Endodermal cell (in vitro differentiated cells): ENCODE measurements around the gene TRIO. TPM values are rescaled to one million over a fixed set of nuclear protein-coding genes. Genes with fewer than 3 reads are reported as not detected.

Experiments used
- DNase-seq: peaks from one replicate; pipeline ENCODE4 v3.0.0-alpha.2; 2017
- H3K27ac ChIP-seq: 2 replicates; pipeline ENCODE4 v1.5.1; 2013; ENCODE audit warnings: mild to moderate bottlenecking, low read depth, low read length, moderate library complexity
- H3K27me3 ChIP-seq: 2 replicates; pipeline ENCODE4 v1.6.1; 2013; ENCODE audit warnings: mild to moderate bottlenecking, low read length, moderate library complexity; ENCODE audit not compliant: insufficient read depth, control insufficient read depth, poor library complexity, severe bottlenecking
- H3K36me3 ChIP-seq: 2 replicates; pipeline ENCODE4 v1.7.0; 2013; ENCODE audit warnings: mild to moderate bottlenecking, low read length, moderate library complexity; ENCODE audit not compliant: control insufficient read depth, insufficient read depth
- H3K4me1 ChIP-seq: one replicate; pipeline ENCODE4 v1.7.0; 2013; ENCODE audit warnings: low read length; ENCODE audit not compliant: control insufficient read depth, insufficient read depth
- H3K4me3 ChIP-seq: 2 replicates; pipeline ENCODE4 v1.5.1; 2013; ENCODE audit warnings: mild to moderate bottlenecking, low read length, moderate library complexity
- H3K9ac ChIP-seq: 2 replicates; pipeline ENCODE4 v1.6.1; 2013; ENCODE audit warnings: mild to moderate bottlenecking, low read length, moderate library complexity; ENCODE audit not compliant: poor library complexity, severe bottlenecking; ENCODE audit errors: extremely low read depth
- H3K9me3 ChIP-seq: 2 replicates; pipeline ENCODE4 v1.6.1; 2013; ENCODE audit warnings: mild to moderate bottlenecking, low read length, moderate library complexity; ENCODE audit not compliant: control insufficient read depth
- H3K27ac Mint-ChIP-seq: 2 replicates; pipeline ENCODE4 v1.8.0; 2020; ENCODE audit warnings: mixed read lengths
- H3K27me3 Mint-ChIP-seq: 2 replicates; pipeline ENCODE4 v1.8.0; 2021; ENCODE audit warnings: mild to moderate bottlenecking, mixed read lengths; ENCODE audit not compliant: insufficient read depth
- H3K36me3 Mint-ChIP-seq: 2 replicates; pipeline ENCODE4 v1.8.0; 2020; ENCODE audit warnings: low read depth, mixed read lengths
- H3K4me1 Mint-ChIP-seq: 2 replicates; pipeline ENCODE4 v1.8.0; 2020; ENCODE audit warnings: mixed read lengths
- H3K4me3 Mint-ChIP-seq: 2 replicates; pipeline ENCODE4 v1.8.0; 2020; ENCODE audit warnings: mild to moderate bottlenecking, moderate library complexity, mixed read lengths
- H3K9me3 Mint-ChIP-seq: 2 replicates; pipeline ENCODE4 v1.8.0; 2020; ENCODE audit warnings: mild to moderate bottlenecking, mixed read lengths
- WGBS, 2 experiments: methylation state at CpG; one replicate each; pipeline versions ENCODE4 v1.1.5 to v1.1.7; 2013; ENCODE audit warnings: missing lambda C conversion rate in 2 of 2, mixed read lengths in 1 of 2; ENCODE audit not compliant: insufficient coverage in 1 of 2, insufficient read length in 1 of 2; 5-methylcytosine and 5-hydroxymethylcytosine counted together
- total RNA-seq, 2 donors: library from RNA; stranded (reverse); fragmentation: NEBNext Ultra II Directional in 1 of 2; extraction: Animal tissue kit (Norgen Biotek cat#: 25700) in 1 of 2; gene quantifications; 2 replicates in 1 of 2; 3 replicates in 1 of 2; pipeline ENCODE4 v1.2.1, GENCODE V29; 2021
- TF ChIP-seq, protein P1 (sequence below): fragments of 200-600 bp; sonication (generic); conservative IDR thresholded peaks from 2 replicates; pipeline ENCODE4 v1.5.0; 2021; ENCODE audit warnings: antibody characterized with exemption, mild to moderate bottlenecking

TRIO gene
- total RNA-seq, 2 donors from 2014 or later, result 88.3 to 109 TPM

DNA sequence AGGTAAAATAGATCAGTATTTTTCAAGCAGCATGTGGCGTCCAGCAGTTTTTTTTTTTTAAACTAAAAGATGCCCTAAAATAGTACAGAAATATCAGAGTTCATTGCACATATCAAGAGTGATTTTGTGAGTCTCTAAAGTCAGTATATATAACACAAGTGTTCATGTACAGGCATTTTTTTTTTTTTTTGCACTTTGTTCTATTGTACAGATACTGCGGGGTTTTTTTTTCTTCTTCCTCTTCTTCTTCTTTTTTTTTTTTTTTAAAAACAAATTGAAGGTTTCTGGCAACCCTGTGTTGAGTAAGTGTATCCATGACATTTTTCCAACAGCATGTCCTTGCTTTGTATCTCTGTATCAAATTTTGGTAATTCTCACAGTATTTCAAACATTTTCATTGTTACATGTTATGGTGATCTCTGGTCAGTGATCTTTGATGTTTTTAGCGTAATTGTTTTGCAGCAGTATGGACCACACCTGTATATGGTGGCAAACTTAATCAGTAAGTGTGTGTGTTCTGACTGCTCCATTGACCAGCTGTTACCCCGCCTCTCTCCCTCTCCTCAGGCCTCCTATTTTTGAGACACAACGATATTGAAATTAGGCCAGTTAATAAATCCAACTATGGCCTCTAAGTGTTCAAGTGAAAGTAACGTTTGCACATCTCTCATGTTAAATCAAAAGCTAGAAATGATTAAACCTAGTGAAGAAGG is 76.8 kb downstream of the TRIO start:
- Histone ChIP-seq H3K27me3 (peaks cover 62% of the 10 kb centered on the region), H3K9me3 (no peaks in the 10 kb centered on the region), H3K4me3 (no peak overlapping the region), H3K36me3 (no peaks in the 10 kb centered on the region), H3K9ac (no peak overlapping the region), H3K27ac (no peak overlapping the region), H3K4me1 (peaks cover 8% of the 10 kb centered on the region)
- Mint-ChIP-seq H3K36me3 (no peaks in the 10 kb centered on the region), H3K9me3 (no peaks in the 10 kb centered on the region), H3K4me1 (peaks cover 56% of the 10 kb centered on the region), H3K27me3 (peaks cover 67% of the 10 kb centered on the region), H3K4me3 (no peak overlapping the region), H3K27ac (no peak overlapping the region)
- 83 to 94% methylated on average over 2 to 5 of the region's 6 CpGs for WGBS, 2 experiments
- no peak for DNase-seq
- TF ChIP-seq, protein P1, sequence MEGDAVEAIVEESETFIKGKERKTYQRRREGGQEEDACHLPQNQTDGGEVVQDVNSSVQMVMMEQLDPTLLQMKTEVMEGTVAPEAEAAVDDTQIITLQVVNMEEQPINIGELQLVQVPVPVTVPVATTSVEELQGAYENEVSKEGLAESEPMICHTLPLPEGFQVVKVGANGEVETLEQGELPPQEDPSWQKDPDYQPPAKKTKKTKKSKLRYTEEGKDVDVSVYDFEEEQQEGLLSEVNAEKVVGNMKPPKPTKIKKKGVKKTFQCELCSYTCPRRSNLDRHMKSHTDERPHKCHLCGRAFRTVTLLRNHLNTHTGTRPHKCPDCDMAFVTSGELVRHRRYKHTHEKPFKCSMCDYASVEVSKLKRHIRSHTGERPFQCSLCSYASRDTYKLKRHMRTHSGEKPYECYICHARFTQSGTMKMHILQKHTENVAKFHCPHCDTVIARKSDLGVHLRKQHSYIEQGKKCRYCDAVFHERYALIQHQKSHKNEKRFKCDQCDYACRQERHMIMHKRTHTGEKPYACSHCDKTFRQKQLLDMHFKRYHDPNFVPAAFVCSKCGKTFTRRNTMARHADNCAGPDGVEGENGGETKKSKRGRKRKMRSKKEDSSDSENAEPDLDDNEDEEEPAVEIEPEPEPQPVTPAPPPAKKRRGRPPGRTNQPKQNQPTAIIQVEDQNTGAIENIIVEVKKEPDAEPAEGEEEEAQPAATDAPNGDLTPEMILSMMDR, result no peak

DNA sequence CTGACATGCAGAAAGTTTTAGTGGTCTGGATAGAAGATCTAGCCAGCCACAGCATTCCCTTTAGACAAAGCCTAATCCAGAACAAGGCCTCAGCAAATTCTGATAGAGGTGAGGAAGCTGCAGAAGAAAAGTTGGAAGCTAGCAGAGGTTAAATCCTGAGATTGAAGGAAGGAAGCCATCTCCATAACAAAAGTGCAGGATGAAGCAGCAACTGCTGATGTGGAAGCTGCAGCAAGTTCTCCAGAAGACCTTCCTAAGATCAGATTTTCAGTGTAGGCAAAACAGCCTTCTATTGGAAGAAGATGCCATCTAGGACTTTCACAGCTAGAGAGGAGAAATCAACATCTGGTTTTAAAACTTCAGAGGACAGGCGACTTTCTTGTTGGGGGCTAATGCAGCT is 77.5 kb downstream of the TRIO start:
- 91 to 94% methylated on average over 1 of the region's 1 CpG for WGBS, 2 experiments
- H3K9me3 ChIP-seq, result no peaks in the 10 kb centered on the region
- H3K4me3 ChIP-seq, result no peak overlapping the region
- Mint-ChIP-seq H3K9me3 (no peaks in the 10 kb centered on the region), H3K27ac (no peak overlapping the region), H3K36me3 (no peaks in the 10 kb centered on the region), H3K27me3 (peaks cover 61% of the 10 kb centered on the region), H3K4me3 (no peak overlapping the region), H3K4me1 (peaks cover 52% of the 10 kb centered on the region)
- H3K27me3 ChIP-seq, result peaks cover 55% of the 10 kb centered on the region
- no peaks in the 10 kb centered on the region for H3K36me3 ChIP-seq
- no peak overlapping the region for H3K27ac ChIP-seq
- no peak for DNase-seq
- TF ChIP-seq, protein P1, result no peak
- no peak overlapping the region for H3K9ac ChIP-seq
- peaks cover 5% of the 10 kb centered on the region for H3K4me1 ChIP-seq

DNA sequence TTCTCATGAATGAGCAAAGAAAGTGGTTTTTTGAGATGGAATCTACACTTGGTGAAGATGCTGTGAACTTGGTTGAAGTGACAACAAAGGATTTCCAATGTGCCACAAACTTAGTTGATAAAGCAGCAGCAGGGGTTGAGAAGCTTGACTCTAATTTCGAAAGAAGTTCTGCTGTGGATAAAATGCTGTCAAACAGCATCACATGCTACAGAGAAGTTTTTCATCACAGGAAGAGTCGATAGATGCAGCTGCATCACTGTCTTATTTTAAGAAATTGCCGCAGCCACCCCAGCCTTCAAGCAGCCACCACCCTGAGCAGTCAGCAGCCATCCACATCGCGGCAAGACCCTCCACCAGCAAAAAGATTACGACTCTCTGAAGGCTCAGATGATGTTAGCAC is 78.6 kb downstream of the TRIO start:
- no peak overlapping the region for H3K27ac ChIP-seq
- no peak overlapping the region for H3K27ac Mint-ChIP-seq
- no peak for DNase-seq
- no peak overlapping the region for H3K4me3 ChIP-seq
- no peaks in the 10 kb centered on the region for H3K36me3 Mint-ChIP-seq
- no peak overlapping the region for H3K9ac ChIP-seq
- peaks cover 45% of the 10 kb centered on the region for H3K27me3 ChIP-seq
- no peaks in the 10 kb centered on the region for H3K36me3 ChIP-seq
- 87 to 89% methylated on average over 3 to 6 of the region's 6 CpGs for WGBS, 2 experiments
- no peak overlapping the region for H3K4me3 Mint-ChIP-seq
- H3K9me3 ChIP-seq, result no peaks in the 10 kb centered on the region
- no peaks in the 10 kb centered on the region for H3K9me3 Mint-ChIP-seq
- H3K4me1 ChIP-seq, result no peaks in the 10 kb centered on the region
- peaks cover 50% of the 10 kb centered on the region for H3K27me3 Mint-ChIP-seq
- peaks cover 46% of the 10 kb centered on the region for H3K4me1 Mint-ChIP-seq
- TF ChIP-seq, protein P1, result no peak
